IMR-90 (cell line): ENCODE data around the gene UMODL1. TPM values are rescaled to one million over a fixed set of nuclear protein-coding genes. Genes with fewer than 3 reads are reported as not detected.

Experiments used
- ATAC-seq: fragments of 200-7000 bp; cut with Tn5 transposase; 2 replicates; pipeline ENCODE4 v1.9.1; 2020; ENCODE audit warnings: low read depth, mild to moderate bottlenecking, moderate library complexity
- BruUV-seq: library from RNA; stranded (reverse); fragments of 400-500 nt; replicated peaks from 2 replicates; lab custom pipeline; 2021; lab: Mats Ljungman, UMichigan
- CTCF ChIA-PET: fragments of 300-600 bp; formaldehyde crosslinking; extraction: SDS; loops from one replicate; lab custom pipeline; 2021; ENCODE audit warnings: antibody characterized with exemption; lab: Yijun Ruan, JAX
- POLR2A ChIA-PET: fragments of 300-600 bp; sonication (Branson Sonifier 250); formaldehyde crosslinking; loops from one replicate; lab custom pipeline; 2022; ENCODE audit warnings: antibody characterized with exemption; ENCODE audit not compliant: unreplicated experiment; lab: Charles Lee
- DNase-seq: peaks from one replicate; pipeline ENCODE4 v3.0.0; 2013
- H2AFZ ChIP-seq: replicated peaks from 2 replicates; pipeline ENCODE3; 2013; ENCODE audit warnings: low read length, mild to moderate bottlenecking; ENCODE audit not compliant: poor library complexity
- H2AK5ac ChIP-seq: 2 replicates; pipeline ENCODE4 v1.6.1; 2013; ENCODE audit warnings: low read depth, low read length, inconsistent platforms
- H2AK9ac ChIP-seq: replicated peaks from 2 replicates; pipeline ENCODE3; 2013; ENCODE audit warnings: mild to moderate bottlenecking, low read depth, low read length, moderate library complexity; ENCODE audit not compliant: poor library complexity
- H2BK120ac ChIP-seq: 2 replicates; pipeline ENCODE4 v1.6.1; 2013; ENCODE audit warnings: low read depth, low read length, inconsistent platforms
- H2BK15ac ChIP-seq: 3 replicates; pipeline ENCODE4 v1.6.1; 2013; ENCODE audit warnings: low read depth, low read length, inconsistent platforms
- H2BK20ac ChIP-seq: 2 replicates; pipeline ENCODE4 v1.6.1; 2013; ENCODE audit warnings: low read depth, mild to moderate bottlenecking, inconsistent platforms, low read length, moderate library complexity
- H2BK5ac ChIP-seq: 2 replicates; pipeline ENCODE4 v1.6.1; 2013; ENCODE audit warnings: mild to moderate bottlenecking, low read depth, low read length, inconsistent platforms; ENCODE audit not compliant: poor library complexity, severe bottlenecking
- H3K14ac ChIP-seq: replicated peaks from 2 replicates; pipeline ENCODE4 v1.6.1; 2013; ENCODE audit warnings: low read depth, low read length, inconsistent platforms
- H3K18ac ChIP-seq: 2 replicates; pipeline ENCODE4 v1.6.1; 2013; ENCODE audit warnings: low read depth, low read length, control low read depth
- H3K23ac ChIP-seq: 2 replicates; pipeline ENCODE4 v1.6.1; 2013; ENCODE audit warnings: low read depth, low read length, inconsistent platforms
- H3K27ac ChIP-seq: 2 replicates; pipeline ENCODE4 v1.5.1; 2013; ENCODE audit warnings: mild to moderate bottlenecking, control low read depth, low read length; ENCODE audit not compliant: insufficient read depth
- H3K27me3 ChIP-seq: 2 replicates; pipeline ENCODE4 v1.6.1; 2013; ENCODE audit warnings: low read length; ENCODE audit not compliant: control insufficient read depth, insufficient read depth
- H3K36me3 ChIP-seq: 2 replicates; pipeline ENCODE4 v1.6.1; 2013; ENCODE audit warnings: low read length, mixed read lengths; ENCODE audit not compliant: control insufficient read depth, insufficient read depth
- H3K4ac ChIP-seq: 2 replicates; pipeline ENCODE4 v1.6.1; 2013; ENCODE audit warnings: low read depth, low read length, inconsistent platforms
- H3K4me1 ChIP-seq: 2 replicates; pipeline ENCODE4 v1.6.1; 2013; ENCODE audit warnings: low read length, mixed read lengths; ENCODE audit not compliant: control insufficient read depth, insufficient read depth
- H3K4me2 ChIP-seq: 2 replicates; pipeline ENCODE4 v1.6.1; 2013; ENCODE audit warnings: low read depth, mild to moderate bottlenecking, control low read depth, low read length, moderate library complexity
- H3K4me3 ChIP-seq: 2 replicates; pipeline ENCODE4 v1.5.1; 2013; ENCODE audit warnings: low read depth, mild to moderate bottlenecking, control low read depth, low read length, moderate library complexity; ENCODE audit not compliant: insufficient read depth
- H3K56ac ChIP-seq: 2 replicates; pipeline ENCODE4 v1.6.1; 2013; ENCODE audit warnings: low read length, inconsistent platforms; ENCODE audit not compliant: insufficient read depth; ENCODE audit errors: extremely low read depth
- H3K79me1 ChIP-seq, 2 experiments: 2 replicates each; pipeline ENCODE4 v1.6.1; 2013; ENCODE audit warnings: low read length in 2 of 2, inconsistent platforms in 1 of 2, low read depth in 1 of 2
- H3K9ac ChIP-seq: 2 replicates; pipeline ENCODE4 v1.6.1; 2013; ENCODE audit warnings: low read depth, low read length, control low read depth
- H3K9me1 ChIP-seq: 2 replicates; pipeline ENCODE4 v1.6.1; 2013; ENCODE audit warnings: low read length, inconsistent platforms; ENCODE audit not compliant: insufficient read depth
- H3K9me3 ChIP-seq: 2 replicates; pipeline ENCODE4 v1.6.1; 2013; ENCODE audit warnings: low read length; ENCODE audit not compliant: control insufficient read depth, insufficient read depth
- H4K20me1 ChIP-seq: 2 replicates; pipeline ENCODE4 v1.6.1; 2013; ENCODE audit warnings: low read length, inconsistent platforms; ENCODE audit not compliant: insufficient read depth
- H4K5ac ChIP-seq: 2 replicates; pipeline ENCODE4 v1.6.1; 2013; ENCODE audit warnings: mild to moderate bottlenecking, low read depth, low read length, control low read depth
- H4K8ac ChIP-seq, 2 experiments: 2 replicates each; pipeline ENCODE4 v1.6.1; 2013; ENCODE audit warnings: low read depth in 2 of 2, low read length in 2 of 2, control low read depth in 1 of 2, inconsistent platforms in 1 of 2
- H4K91ac ChIP-seq: 2 replicates; pipeline ENCODE4 v1.6.1; 2013; ENCODE audit warnings: low read depth, low read length, inconsistent platforms; ENCODE audit not compliant: insufficient read depth
- BHLHE40 ChIP-seq: fragments of 150-350 bp; IDR thresholded peaks from 2 replicates; pipeline ENCODE4 v1.6.1; 2016; ENCODE audit warnings: mild to moderate bottlenecking, low read depth, low read length
- CHD1 ChIP-seq: IDR thresholded peaks from 2 replicates; pipeline ENCODE4 v1.6.1; 2012; ENCODE audit warnings: low read depth, low read length, improper control_type of control experiment
- FOS ChIP-seq: fragments of 150-350 bp; IDR thresholded peaks from 2 replicates; pipeline ENCODE4 v1.6.1; 2016; ENCODE audit warnings: low read depth, low read length
- MAZ ChIP-seq: IDR thresholded peaks from 2 replicates; pipeline ENCODE4 v1.6.1; 2012; ENCODE audit warnings: low read depth, mild to moderate bottlenecking, low read length, improper control_type of control experiment, moderate library complexity, borderline replicate concordance
- MXI1 ChIP-seq: IDR thresholded peaks from 2 replicates; pipeline ENCODE4 v1.6.1; 2012; ENCODE audit warnings: low read depth, mild to moderate bottlenecking, low read length, moderate library complexity, borderline replicate concordance
- RCOR1 ChIP-seq: IDR thresholded peaks from 2 replicates; pipeline ENCODE4 v1.6.1; 2012; ENCODE audit warnings: mild to moderate bottlenecking, low read length, improper control_type of control experiment; ENCODE audit not compliant: insufficient replicate concordance
- RFX5 ChIP-seq: IDR thresholded peaks from 2 replicates; pipeline ENCODE4 v1.8.0; 2012; ENCODE audit warnings: low read depth, mild to moderate bottlenecking, low read length, moderate library complexity
- SMC3 ChIP-seq: fragments of 150-350 bp; IDR thresholded peaks from 2 replicates; pipeline ENCODE4 v1.6.1; 2016; ENCODE audit warnings: low read depth, mild to moderate bottlenecking, antibody characterized with exemption, low read length, moderate library complexity
- WGBS, 2 experiments: methylation state at CpG; one replicate each; pipeline versions ENCODE4 v1.1.5 to v1.1.7; 2013; ENCODE audit warnings: missing lambda C conversion rate in 2 of 2; ENCODE audit not compliant: insufficient read length in 1 of 2; ENCODE audit errors: extremely low coverage in 2 of 2; 5-methylcytosine and 5-hydroxymethylcytosine counted together
- dilution Hi-C: fragments of 300-500 bp; cut with HindIII; formaldehyde crosslinking; loops from one replicate; pipeline ENCODE4 v1.14.3; 2018; ENCODE audit warnings: low sequenced_read_pairs; ENCODE audit not compliant: unreplicated experiment
- in situ Hi-C: fragments of 300-500 bp; cut with MboI; formaldehyde crosslinking; loops from 3 replicates; pipeline ENCODE4 v1.14.3; 2019; ENCODE audit warnings: low sequenced_read_pairs, inconsistent platforms, mixed read lengths
- intact Hi-C: fragments of 100-400 bp; cut with micrococcal nuclease; formaldehyde crosslinking; loops from 2 replicates; pipeline ENCODE4 v1.10.0; 2022
- polyA plus RNA-seq, 3 experiments: library from polyadenylated mRNA; depleted of rRNA; stranded (reverse); fragments of >200 nt; gene quantifications; 2 replicates each; pipeline ENCODE4 v1.2.3, GENCODE V29; 2012; ENCODE audit warnings: low replicate concordance in 1 of 3
- total RNA-seq: library from RNA; depleted of rRNA; stranded (reverse); fragments of >200 nt; gene quantifications from 2 replicates; pipeline ENCODE4 v1.2.3, GENCODE V29; 2012
- TF ChIP-seq, protein P1 (sequence below): conservative IDR thresholded peaks from 2 replicates; pipeline ENCODE4 v1.5.1; 2012; ENCODE audit warnings: mild to moderate bottlenecking, low read depth, low read length, improper control_type of control experiment
- TF ChIP-seq, protein P2 (sequence below): fragments of 150-350 bp; IDR thresholded peaks from 2 replicates; pipeline ENCODE4 v1.6.1; 2016; ENCODE audit warnings: low read depth, mild to moderate bottlenecking, low read length, moderate library complexity, borderline replicate concordance

UMODL1 gene
- total and polyA plus RNA-seq, 2 of the 4 experiments (the other 2 are of a cell fraction) = 0.02 TPM; not detected in 1

DNA sequence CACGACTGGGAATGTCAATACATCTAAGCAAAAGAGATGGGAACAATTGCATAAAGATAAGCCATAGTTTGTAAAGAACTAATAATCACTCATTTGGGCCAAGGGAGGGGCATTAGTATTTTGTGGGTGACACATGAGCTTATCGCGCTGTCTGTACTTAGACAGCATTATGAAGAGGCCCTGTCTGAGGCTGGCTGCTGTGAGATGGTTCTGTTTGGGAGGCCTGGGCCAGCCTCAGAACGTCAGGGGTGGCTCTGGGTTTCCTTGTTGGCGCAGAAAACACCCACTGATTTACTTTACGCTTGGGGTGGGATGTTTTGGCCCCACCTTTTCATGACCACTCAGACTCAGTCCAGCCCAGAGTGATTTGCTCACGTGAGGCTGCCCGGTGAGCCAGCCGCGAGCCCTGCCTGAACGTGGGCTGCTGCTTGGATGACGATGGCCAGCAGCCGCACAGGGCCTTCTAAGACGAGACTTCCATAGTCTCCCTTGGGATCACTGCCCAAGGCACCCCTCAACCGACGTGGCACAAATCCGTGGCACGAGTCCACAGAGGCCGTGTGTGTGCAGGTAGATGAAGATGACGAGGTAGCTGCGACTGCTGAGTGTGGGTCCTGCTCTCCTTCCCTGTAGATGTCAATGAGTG lies 18.7 kb downstream of the UMODL1 start:
- 100% methylated on average over 2 of the region's 21 CpGs; no CpG with 5 or more reads in 1 of the 2 experiments for WGBS, 2 experiments
- Histone ChIP-seq H3K18ac (no peak overlapping the region), H2BK120ac (no peak overlapping the region), H2AK9ac (no peak overlapping the region), H3K27ac (no peak overlapping the region), H3K4me2 (no peak overlapping the region), H3K56ac (no peak overlapping the region), H2BK15ac (no peak overlapping the region), H3K23ac (no peak overlapping the region), H3K36me3 (no peaks in the 10 kb centered on the region), H3K4me1 (peaks cover 8% of the 10 kb centered on the region), H3K4me3 (no peak overlapping the region), H3K9me1 (peaks cover 4% of the 10 kb centered on the region; the same call in 1 of the 2 replicates), H3K9ac (no peak overlapping the region), H2AFZ (no peak overlapping the region), H2BK20ac (no peak overlapping the region), H4K20me1 (no peaks in the 10 kb centered on the region), H2AK5ac (peak overlapping the region; percentile 28; the same call in 1 of the 2 replicates), H2BK5ac (no peak overlapping the region), H4K8ac (no peak overlapping the region), H3K27me3 (peaks cover 2% of the 10 kb centered on the region; the same call in 1 of the 2 replicates), H3K9me3 (peaks cover 3% of the 10 kb centered on the region), H3K14ac (no peak overlapping the region), H4K5ac (no peak overlapping the region), H3K79me1 (no peaks in the 10 kb centered on the region), H4K91ac (0 out of 2 replicates have a peak overlapping the region, but pooled peaks have one; percentile 8), H3K4ac (no peak overlapping the region)
- ChIA-PET CTCF (no interaction called here), POLR2A (no interaction called here)
- dilution Hi-C loops (no loop called here), in situ Hi-C loops (loop anchor here (10.0 kb wide), 1 partner anchor 155 kb away; no protein-coding TSS in a partner anchor), intact Hi-C loops (no loop called here)
- no TSS peak for BruUV-seq
- no peak for ATAC-seq
- no peak for DNase-seq
- TF ChIP-seq, protein P1, sequence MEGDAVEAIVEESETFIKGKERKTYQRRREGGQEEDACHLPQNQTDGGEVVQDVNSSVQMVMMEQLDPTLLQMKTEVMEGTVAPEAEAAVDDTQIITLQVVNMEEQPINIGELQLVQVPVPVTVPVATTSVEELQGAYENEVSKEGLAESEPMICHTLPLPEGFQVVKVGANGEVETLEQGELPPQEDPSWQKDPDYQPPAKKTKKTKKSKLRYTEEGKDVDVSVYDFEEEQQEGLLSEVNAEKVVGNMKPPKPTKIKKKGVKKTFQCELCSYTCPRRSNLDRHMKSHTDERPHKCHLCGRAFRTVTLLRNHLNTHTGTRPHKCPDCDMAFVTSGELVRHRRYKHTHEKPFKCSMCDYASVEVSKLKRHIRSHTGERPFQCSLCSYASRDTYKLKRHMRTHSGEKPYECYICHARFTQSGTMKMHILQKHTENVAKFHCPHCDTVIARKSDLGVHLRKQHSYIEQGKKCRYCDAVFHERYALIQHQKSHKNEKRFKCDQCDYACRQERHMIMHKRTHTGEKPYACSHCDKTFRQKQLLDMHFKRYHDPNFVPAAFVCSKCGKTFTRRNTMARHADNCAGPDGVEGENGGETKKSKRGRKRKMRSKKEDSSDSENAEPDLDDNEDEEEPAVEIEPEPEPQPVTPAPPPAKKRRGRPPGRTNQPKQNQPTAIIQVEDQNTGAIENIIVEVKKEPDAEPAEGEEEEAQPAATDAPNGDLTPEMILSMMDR = no peak
- TF ChIP-seq FOS (no peak), MXI1 (no peak), MAZ (no peak), SMC3 (no peak), CHD1 (no peak), BHLHE40 (no peak), RCOR1 (no peak), RFX5 (no peak)
- TF ChIP-seq, protein P2, sequence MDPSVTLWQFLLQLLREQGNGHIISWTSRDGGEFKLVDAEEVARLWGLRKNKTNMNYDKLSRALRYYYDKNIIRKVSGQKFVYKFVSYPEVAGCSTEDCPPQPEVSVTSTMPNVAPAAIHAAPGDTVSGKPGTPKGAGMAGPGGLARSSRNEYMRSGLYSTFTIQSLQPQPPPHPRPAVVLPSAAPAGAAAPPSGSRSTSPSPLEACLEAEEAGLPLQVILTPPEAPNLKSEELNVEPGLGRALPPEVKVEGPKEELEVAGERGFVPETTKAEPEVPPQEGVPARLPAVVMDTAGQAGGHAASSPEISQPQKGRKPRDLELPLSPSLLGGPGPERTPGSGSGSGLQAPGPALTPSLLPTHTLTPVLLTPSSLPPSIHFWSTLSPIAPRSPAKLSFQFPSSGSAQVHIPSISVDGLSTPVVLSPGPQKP = no peak
